DOHH2 (cell line): ENCODE data around the gene CDKAL1.

Source experiments
- CTCF ChIP-seq: fragments of 200-600 bp; sonication (generic); IDR thresholded peaks from one replicate; pipeline ENCODE4 v1.5.1; 2014; ENCODE audit warnings: antibody characterized with exemption, mild to moderate bottlenecking, low read depth, low read length; ENCODE audit not compliant: poor library complexity, severe bottlenecking
- EZH2phosphoT487 ChIP-seq: fragments of 200-600 bp; sonication (generic); IDR thresholded peaks from 2 replicates; pipeline ENCODE4 v1.6.1; 2017; ENCODE audit warnings: borderline replicate concordance, mild to moderate bottlenecking, antibody characterized with exemption, low read length, moderate library complexity, mixed read lengths

- TF ChIP-seq CTCF, result no peak
- no peak for TF ChIP-seq EZH2phosphoT487
Measured at GRCh38 chr6:21087188-21087587, 552.9 kb downstream of the CDKAL1 start.
